ENCODE results near the gene TTC32.
"Not testable (repeated sequence)": the region's sequence is repeated elsewhere in the genome, so short reads cannot be mapped to it uniquely, and the experiment has no call there.

TTC32 gene

GRCh38 chr2:19898592-19899329 lies 3.0 kb downstream of the TTC32 start:
- DNase-seq = no peak

- no peak for DNase-seq
Observed at GRCh38 chr2:19897623-19898245, 4.0 kb downstream of the TTC32 start.

DNA sequence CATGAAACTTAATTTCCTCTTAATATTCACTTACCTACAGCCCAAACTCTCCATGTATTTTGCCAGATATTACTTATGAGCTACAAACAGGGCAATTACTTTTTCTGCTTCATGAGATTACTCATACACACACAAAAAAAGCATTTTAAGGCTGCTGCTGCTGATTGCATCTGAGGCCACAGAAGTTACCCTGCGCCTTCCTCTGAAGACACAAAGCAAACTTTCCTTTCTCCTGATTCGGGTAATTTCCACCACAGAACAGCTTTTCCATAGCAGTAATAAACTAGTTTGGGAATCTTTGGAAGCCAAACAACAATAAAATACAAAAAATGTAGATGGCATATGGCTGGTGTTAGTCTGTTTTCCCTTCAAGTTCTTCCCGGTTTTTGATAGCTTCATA lies 6.2 kb downstream of the TTC32 start:
- DNase-seq = no peak

DNA sequence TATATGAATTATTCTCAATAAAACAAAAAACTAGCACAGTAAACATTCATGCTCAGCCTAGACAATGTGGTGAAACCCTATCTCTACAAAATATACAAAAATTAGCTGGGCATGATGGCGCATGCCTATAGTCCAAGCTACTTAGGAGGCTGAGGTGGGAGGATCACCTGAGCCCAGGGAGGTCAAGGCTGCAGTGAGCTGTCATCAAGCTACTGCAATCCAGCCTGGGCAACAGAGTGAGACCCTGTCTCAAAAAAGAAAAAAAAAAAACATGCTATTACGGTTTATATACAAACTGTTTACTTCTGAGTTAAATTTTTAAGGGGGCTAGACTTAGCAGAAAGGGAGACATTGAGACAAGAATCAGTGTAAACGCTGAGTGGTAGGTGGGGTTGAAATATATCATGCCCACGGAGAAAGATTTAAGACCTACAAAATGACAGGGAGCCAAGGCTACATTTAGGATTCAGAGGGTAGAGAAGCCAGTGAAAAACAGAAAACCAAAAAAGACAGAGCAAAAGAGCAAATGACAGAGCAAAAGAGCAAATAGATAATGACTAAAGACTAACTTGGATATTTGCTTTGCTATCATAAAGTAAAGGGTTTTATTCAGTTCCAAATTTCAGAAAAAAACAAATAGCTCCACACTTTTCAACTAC lies 7.5 kb downstream of the TTC32 start:
- DNase-seq = no peak

GRCh38 chr2:19893520-19894133 lies 8.2 kb downstream of the TTC32 start:
- DNase-seq = no peak

- DNase-seq = not testable (repeated sequence)
Observed at GRCh38 chr2:19891971-19892370, 9.8 kb downstream of the TTC32 start.

DNA sequence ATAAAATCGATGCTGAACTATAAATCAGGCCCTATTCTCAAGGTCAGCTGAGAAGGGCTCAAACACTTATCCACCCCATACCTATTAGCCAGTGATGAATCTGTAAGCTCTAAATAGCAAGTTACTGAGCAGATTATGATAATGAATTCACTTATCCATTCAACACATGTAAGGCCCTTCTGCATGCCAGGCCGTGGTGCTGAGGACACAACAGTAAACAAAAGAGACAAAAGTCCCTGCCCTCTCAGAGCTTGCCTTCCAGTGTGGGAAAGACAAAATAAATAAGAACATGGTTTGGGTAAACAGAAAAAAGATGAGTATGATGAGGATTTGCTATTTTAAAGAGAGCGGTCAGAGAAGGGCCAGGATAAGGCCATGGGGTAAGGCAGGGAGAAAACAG lies 11.7 kb downstream of the TTC32 start:
- no peak for DNase-seq

- no peak for DNase-seq
Observed at GRCh38 chr2:19888831-19889230, 13.0 kb downstream of the TTC32 start.

GRCh38 chr2:19887510-19887909 lies 14.3 kb downstream of the TTC32 start:
- DNase-seq = no peak

- DNase-seq = no peak
Observed at GRCh38 chr2:19886261-19886660, 15.5 kb downstream of the TTC32 start.

DNA sequence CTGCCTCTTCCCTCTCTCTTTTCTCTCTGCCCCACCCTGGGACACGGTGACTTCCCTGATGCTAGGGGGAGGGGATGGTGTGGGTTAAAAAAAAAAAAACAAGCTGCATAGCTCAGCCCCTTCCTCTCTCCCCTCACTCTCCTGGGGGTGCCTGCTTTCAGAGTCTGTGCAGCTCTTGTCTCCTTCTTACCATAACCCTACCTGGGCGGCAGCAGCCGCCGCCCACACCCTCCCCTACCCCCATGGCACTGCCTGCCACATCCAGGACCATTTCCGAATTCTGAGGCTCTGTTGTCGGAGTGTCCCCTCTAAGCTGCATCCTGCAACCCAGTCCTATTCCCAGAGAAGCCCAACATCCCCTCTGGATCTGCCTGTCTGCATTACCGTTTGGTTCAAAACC lies 16.0 kb downstream of the TTC32 start:
- DNase-seq = no peak

DNA sequence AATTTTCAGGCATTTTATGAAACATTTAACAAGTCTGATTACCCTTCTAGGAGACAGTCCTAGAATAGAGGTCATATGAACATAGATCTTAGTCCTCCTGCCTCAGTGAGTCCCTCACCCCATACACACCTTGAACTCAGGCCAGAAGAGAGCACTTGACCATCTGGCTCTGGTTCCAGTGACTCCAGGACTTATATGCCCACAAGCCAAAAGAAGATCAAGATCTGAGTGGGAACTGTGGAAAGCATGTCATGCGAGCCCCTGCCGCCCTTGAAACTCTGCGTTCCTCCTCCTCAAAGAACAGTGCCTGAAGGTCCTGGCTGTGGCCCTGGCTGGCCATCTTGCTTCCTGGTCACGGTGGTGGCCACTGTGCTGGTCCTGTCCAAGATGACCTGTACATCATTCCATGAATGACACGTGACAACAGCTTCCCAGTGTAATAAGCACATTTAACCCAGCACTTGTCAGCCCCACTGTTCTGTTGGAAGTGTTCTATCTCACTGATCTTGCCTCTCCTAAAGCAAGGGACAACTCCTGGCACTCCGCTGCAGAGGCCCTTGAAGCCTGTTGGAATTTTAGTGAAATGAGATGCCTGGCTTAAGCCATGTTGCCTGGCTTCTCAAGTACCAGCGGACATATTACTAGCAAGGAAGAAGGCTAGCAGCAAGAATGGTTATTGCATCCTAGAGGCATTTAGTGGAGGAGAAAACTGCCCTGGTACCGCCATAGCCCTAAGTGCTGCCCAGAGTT lies 17.6 kb downstream of the TTC32 start:
- DNase-seq = no peak

DNA sequence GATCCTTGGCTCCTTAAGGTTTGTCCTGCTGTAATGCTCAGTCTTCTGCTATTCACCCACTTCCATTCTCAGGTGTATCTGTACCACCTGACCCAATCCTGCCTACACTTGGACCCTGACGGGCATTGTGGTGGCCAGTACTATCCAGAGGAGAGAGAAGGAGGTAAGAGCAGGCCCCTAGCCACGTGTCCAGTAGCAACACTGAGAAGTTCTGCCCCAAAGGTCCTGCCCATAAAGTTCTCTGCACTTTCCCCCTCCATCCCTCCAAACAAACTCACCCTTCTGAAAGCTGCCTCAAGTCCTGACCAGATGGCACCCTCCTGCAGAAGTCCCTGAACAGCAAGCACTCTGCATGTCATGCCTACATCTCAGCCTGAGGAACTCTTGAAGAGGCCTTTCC lies 18.3 kb downstream of the TTC32 start:
- DNase-seq = no peak

DNA sequence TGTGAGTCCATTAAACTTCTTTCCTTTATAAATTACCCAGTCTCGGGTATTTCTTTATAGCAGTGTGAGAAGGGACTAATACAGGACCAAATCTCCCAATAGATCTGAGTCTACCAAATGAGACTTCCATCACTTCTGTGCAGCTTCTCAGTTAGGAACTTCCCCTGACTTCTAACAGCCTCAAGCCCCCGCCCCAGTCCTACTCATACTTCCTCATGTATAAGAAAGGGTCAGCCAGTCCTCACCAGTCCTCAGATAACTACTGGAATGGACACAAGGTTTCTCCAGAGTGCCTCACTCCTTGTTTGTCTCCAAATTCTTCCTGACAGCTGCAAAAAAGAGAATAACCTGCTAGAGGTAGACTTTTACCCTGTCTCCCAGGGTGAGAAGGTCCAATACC lies 19.5 kb downstream of the TTC32 start:
- DNase-seq = no peak

DNA sequence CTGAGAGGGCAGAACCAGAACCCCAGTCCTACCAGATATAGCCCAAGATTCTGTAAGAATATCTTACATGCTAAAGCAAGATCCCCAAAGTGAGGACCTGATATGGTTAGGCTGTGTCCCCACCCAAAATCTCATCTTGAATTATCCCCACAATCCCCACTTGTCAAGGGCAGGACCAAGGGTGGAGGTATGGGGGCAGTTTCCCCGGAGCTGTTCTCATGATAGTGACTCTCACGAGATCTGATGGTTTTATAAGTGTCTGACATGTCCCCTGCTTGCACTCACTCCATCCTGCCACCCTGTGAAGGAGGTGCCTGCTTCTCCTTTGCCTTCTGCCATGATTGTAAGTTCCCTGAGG lies 19.9 kb downstream of the TTC32 start:
- DNase-seq = no peak

DNA sequence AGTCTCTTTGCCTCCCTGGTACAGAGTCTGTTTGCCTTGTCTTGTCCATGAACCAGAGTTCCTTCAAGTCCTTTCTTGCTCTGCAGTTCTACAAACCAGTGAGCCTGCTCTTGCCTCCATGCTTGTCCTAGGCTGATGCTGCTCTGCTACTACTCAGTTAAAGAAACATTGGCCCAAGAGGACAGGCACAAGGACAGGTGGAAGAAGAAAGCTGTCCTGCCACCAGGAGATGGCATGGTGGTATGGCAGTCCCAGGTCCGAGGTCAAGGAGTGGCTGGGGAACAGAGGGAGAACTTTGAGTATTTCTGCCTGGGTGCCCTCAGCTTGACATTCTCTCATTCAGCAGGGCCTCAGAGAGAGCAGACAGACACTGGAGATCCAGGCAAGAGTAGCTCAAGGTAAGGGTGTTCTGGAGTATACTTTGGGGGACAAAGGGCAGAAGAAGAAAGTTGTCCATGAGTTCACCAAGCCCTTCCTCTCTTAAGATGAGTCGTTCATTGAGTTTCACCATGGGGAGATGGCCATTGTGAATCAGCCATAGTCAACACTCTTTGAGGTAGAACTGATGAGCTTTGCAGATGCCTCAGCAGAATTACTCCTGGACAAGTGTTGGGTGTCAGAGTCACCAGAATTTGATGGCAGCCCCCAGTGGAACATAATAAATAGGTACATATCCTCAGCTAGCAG lies 20.4 kb downstream of the TTC32 start:
- DNase-seq = no peak

DNA sequence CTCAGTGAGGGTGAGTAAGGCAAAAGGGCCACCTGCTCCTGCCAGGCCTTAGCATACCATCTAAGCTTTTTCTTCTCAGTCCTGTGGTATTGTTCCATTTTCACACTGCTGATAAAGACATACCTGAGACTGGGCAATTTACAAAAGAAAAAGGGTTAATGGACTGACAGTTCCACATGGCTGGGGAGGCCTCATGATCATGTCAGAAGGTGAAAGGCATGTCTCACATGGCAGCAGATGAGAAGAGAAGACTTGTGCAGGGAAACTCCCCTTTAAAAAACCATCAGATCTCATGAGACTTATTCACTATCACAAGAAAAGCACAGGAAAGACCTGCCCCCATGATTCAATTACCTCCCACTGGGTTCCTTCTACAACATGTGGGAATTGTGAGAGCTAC lies 21.6 kb downstream of the TTC32 start:
- not testable (repeated sequence) for DNase-seq

- DNase-seq = no peak
Observed at GRCh38 chr2:19879120-19879519, 22.7 kb downstream of the TTC32 start.

DNA sequence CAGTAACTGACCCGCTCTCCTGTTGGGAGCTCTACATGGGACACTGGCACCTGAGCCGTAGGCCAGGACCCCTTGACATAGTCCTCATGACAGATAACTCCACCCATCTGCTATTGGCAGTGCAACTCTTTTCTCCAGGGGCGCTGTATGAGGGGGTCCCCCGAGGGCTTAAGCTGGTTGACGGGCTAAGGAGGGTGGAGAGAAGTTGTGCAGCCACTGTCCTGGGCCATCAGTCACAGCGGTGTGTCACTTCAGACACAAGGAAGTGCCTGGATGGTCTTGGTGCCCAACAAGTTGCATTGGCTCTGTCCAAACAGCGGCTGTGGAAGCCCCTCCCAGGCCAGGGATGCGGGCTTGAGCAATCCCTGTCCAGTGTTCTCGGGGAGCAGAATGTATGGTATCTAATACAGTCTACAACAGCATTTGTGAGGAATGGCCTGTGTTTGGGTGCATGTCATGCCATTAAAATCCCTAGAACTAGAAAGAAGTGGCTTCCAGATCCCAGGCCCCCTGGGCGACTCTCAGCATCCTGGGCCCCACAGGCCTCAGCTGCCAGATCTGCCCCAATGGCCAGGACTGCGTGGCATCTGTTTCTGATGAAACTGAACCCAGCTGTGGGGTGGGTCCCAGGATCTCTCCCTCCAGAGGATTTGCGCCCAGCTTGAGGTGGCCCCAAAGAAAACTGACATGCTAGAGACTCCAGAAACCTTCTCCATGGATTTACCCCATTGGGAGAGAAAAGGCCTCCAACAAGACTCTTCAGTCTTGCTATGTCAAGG lies 23.3 kb downstream of the TTC32 start:
- no peak for DNase-seq

DNA sequence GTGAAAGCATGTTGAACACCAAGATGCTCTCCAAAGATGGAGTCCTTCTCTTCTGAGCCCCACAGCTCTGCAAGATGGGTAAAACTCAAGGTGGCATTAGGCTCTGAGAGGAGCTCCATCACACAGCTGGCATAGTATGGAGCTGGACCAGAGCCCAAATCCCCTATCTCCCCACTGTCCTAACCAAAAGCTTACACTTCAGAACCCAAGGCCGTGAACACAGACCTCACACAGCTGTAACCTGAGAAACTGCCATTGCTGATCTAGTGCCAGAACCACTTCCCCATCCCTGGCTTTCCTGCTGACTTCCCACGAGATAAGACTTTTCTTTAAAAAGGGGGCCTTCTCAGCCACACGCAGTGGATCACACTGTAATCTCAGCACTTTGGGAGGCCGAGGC lies 25.0 kb downstream of the TTC32 start:
- DNase-seq = no peak

DNA sequence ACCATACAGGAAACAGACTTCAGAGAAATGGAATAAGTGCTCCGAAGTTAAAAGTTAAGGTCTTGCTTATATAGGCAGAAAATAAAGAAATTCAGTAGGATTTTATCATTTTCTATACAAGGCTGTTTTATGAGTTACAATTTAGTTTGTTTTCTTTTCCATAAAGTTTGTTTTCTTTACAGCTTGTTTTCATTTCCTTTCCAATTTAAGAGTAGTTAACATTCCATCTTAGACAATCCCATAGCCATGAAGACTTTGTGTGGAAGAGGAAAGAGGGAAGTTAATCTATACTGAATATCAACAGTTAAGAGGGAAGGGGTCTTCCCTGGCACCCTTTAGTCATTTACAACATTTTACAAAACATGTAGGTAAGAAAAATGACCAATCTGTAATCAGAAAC lies 26.5 kb downstream of the TTC32 start:
- no peak for DNase-seq

DNA sequence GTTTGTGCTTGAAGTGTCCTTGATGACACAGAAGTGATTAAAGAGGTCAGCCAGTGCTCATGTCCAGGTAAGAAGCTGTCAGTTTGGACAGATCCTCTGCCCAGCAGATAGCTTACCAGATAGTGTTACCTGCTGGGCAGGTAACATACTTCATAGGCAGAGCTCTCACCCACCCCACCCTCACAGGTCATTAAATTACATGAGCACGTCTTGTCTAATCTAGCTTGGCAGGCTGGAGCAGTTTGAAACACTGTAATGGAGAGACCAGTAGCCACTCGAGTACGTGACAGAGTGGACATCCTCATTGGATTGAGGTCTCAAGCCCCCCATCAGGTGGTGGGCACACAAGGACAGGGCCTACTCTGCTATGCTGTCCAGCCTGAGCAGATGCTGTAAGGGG lies 27.1 kb downstream of the TTC32 start:
- DNase-seq = no peak
